Right lobe of liver (tissue), 6 donors: ENCODE measurements around the gene STXBP3. TPM values are rescaled to one million over a fixed set of nuclear protein-coding genes. Genes with fewer than 3 reads are reported as not detected.

Experiments
- ATAC-seq, 4 donors: fragments of 200-7000 bp; cut with Tn5 transposase; one replicate each; pipeline ENCODE4 v1.9.1; 2020; ENCODE audit warnings: mild to moderate bottlenecking in 4 of 4, moderate library complexity in 4 of 4
- DNase-seq, 3 donors: peaks; one replicate each; pipeline ENCODE4 v3.0.0-alpha.2; 2020
- H3K27ac ChIP-seq, 3 donors: fragments of 200-600 bp; one replicate each; pipeline ENCODE4 v1.8.0; 2022
- H3K27me3 ChIP-seq, 2 donors: fragments of 200-600 bp; one replicate each; pipeline ENCODE4 v1.8.0; 2022
- H3K36me3 ChIP-seq, 4 donors: fragments of 200-600 bp; sonication (generic) in 1 of 4; one replicate each; pipeline versions ENCODE4 v1.5.1 to v1.8.0; 2017 to 2022; ENCODE audit warnings: control low read depth in 1 of 4
- H3K4me1 ChIP-seq, 4 donors: fragments of 200-600 bp; sonication (generic) in 1 of 4; one replicate each; pipeline versions ENCODE4 v1.5.1 to v1.8.0; 2017 to 2022; ENCODE audit warnings: control low read depth in 1 of 4
- H3K4me3 ChIP-seq, 3 donors: fragments of 200-600 bp; one replicate each; pipeline ENCODE4 v1.8.0; 2022
- H3K9me3 ChIP-seq, 4 donors: fragments of 200-600 bp; sonication (generic) in 1 of 4; one replicate each; pipeline versions ENCODE4 v1.5.1 to v1.8.0; 2017 to 2022; ENCODE audit warnings: control low read depth in 1 of 4
- CTCF ChIP-seq, 4 donors: fragments of 200-600 bp in 3 of 4; fragments of 450-650 bp in 1 of 4; IDR thresholded peaks; one replicate each; pipeline versions ENCODE4 v1.5.1 to v1.8.0; 2016 to 2022; ENCODE audit warnings: antibody characterized with exemption in 4 of 4, mild to moderate bottlenecking in 2 of 4
- POLR2A ChIP-seq: fragments of 450-650 bp; IDR thresholded peaks from one replicate; pipeline ENCODE4 v1.6.1; 2017; ENCODE audit warnings: antibody characterized with exemption, mild to moderate bottlenecking
- WGBS: methylation state at CpG from one replicate; pipeline ENCODE4 v1.1.6; 2018; ENCODE audit warnings: low coverage, low lambda C conversion rate; ENCODE audit not compliant: insufficient coverage; ENCODE audit errors: missing lambda C conversion rate; 5-methylcytosine and 5-hydroxymethylcytosine counted together
- intact Hi-C, 2 donors: fragments of 100-400 bp; cut with DNase I; formaldehyde crosslinking; loops; one replicate each; pipeline versions ENCODE4 v1.11.2 to v1.14.1; 2022
- total RNA-seq, 6 experiments: library from RNA; depleted of rRNA in 2 of 6; stranded (reverse); fragments of >200 nt in 2 of 6; fragmentation: NEBNext Ultra II Directional in 3 of 6; extraction: Animal tissue kit (Norgen Biotek cat#: 25700) in 3 of 6; gene quantifications; one replicate each; pipeline versions ENCODE4 v1.1.0 to v1.2.4, GENCODE V29; 2016 to 2023
- donor health status: DM: no; HTN: yes; CAD: no.
- donor health status: DM: no; HTN: no; CAD: no.
- donor health status: DM: no; HTN: no; CAD: no.
- donor health status: DM: no; HTN: yes; CAD: no.
- donor health status: DM: no; HTN: yes; CAD: no.

STXBP3 gene
- total RNA-seq, 6 experiments from 2014 or later = 15.3 to 32.2 (median 22.3) TPM

GRCh38 chr1:108858230-108858950 is 111.9 kb downstream of the STXBP3 start:
- DNase-seq (no peak), ATAC-seq (no peak)
- Histone ChIP-seq H3K4me1 (no peaks in the 10 kb centered on the region), H3K27me3 (no peaks in the 10 kb centered on the region), H3K4me3 (no peak overlapping the region), H3K9me3 (no peaks in the 10 kb centered on the region), H3K36me3 (no peaks in the 10 kb centered on the region), H3K27ac (no peak overlapping the region)
- TF ChIP-seq CTCF (IDR thresholded peaks at IDR 0.05) (no peak), POLR2A (no peak)
- intact Hi-C loops = no loop called here
- 54% methylated on average over 6 of the region's 6 CpGs for WGBS

Other genes with a start within 250 kb of the STXBP3 start
- gene EEIG2, start 186.6 kb upstream of the STXBP3 start, total RNA-seq = 1 to 10 TPM in 5 of 6 experiments, under 1 TPM in 1; 0.88 to 6.5 (median 2.6) TPM
- gene HENMT1, start 85.6 kb upstream of the STXBP3 start, total RNA-seq = 1 to 10 TPM in 1 of 6 experiments, under 1 TPM in 5; 0.18 to 1.2 (median 0.70) TPM
- 10 to 100 TPM in 5 of 6 experiments, 1 to 10 TPM in 1; 8.6 to 20.3 (median 12.6) TPM for gene PRPF38B, start 54.4 kb upstream of the STXBP3 start, total RNA-seq
- gene FNDC7, start 33.8 kb upstream of the STXBP3 start, total RNA-seq = not detected
- not detected for gene AKNAD1, start 110.4 kb downstream of the STXBP3 start, total RNA-seq
- 1 to 10 TPM in 2 of 6 experiments, under 1 TPM in 4; 0.51 to 2.1 (median 0.89) TPM for gene GPSM2, start 130.3 kb downstream of the STXBP3 start, total RNA-seq
- gene CLCC1, start 216.8 kb downstream of the STXBP3 start, total RNA-seq = 10 to 100 TPM; 14.1 to 22.1 (median 19.5) TPM